NT2/D1 (cell line): ENCODE data around the gene PODNL1.

Experiments used
- DNase-seq: peaks from one replicate; pipeline ENCODE4 v3.0.0-alpha.2; 2011; ENCODE audit warnings: low read depth, low spot score
- H3K27me3 ChIP-seq: 2 replicates; pipeline ENCODE4 v1.6.0; 2011; ENCODE audit warnings: mild to moderate bottlenecking; ENCODE audit not compliant: insufficient read length, insufficient read depth
- H3K36me3 ChIP-seq: 2 replicates; pipeline ENCODE4 v1.6.1; 2011; ENCODE audit warnings: mild to moderate bottlenecking, low read length, mixed read lengths; ENCODE audit not compliant: insufficient read depth, insufficient read length
- H3K4me1 ChIP-seq: 2 replicates; pipeline ENCODE4 v1.5.1; 2011; ENCODE audit not compliant: insufficient read depth, insufficient read length
- H3K4me3 ChIP-seq: 2 replicates; pipeline ENCODE4 v1.5.1; 2011; ENCODE audit warnings: low read depth; ENCODE audit not compliant: insufficient read length
- H3K9ac ChIP-seq: 2 replicates; pipeline ENCODE4 v1.6.0; 2011; ENCODE audit warnings: low read depth; ENCODE audit not compliant: insufficient read length
- H3K9me3 ChIP-seq: 2 replicates; pipeline ENCODE4 v1.5.1; 2011; ENCODE audit warnings: mild to moderate bottlenecking, low read length; ENCODE audit not compliant: insufficient read depth
- SUZ12 ChIP-seq: IDR thresholded peaks from 2 replicates; pipeline ENCODE4 v1.6.1; 2011; ENCODE audit not compliant: insufficient read length, insufficient read depth; ENCODE audit errors: extremely low read depth
- YY1 ChIP-seq: IDR thresholded peaks from 2 replicates; pipeline ENCODE4 v1.6.1; 2011; ENCODE audit not compliant: insufficient read length, insufficient read depth
- ZNF274 ChIP-seq: IDR thresholded peaks from 2 replicates; pipeline ENCODE4 v1.6.1; 2011; ENCODE audit warnings: mild to moderate bottlenecking, low read depth, low read length

Gene PODNL1

GRCh38 chr19:13983213-13983889, 45.1 kb upstream of the PODNL1 start:
- peaks cover 48% of the 10 kb centered on the region for H3K4me1 ChIP-seq
- DNase-seq = no peak

GRCh38 chr19:13982773-13983172, 44.6 kb upstream of the PODNL1 start:
- DNase-seq = no peak
- H3K9me3 ChIP-seq = no peaks in the 10 kb centered on the region
- H3K9ac ChIP-seq = no peak overlapping the region
- peaks cover 29% of the 10 kb centered on the region for H3K36me3 ChIP-seq
- H3K4me3 ChIP-seq = no peak overlapping the region
- TF ChIP-seq ZNF274 (no peak), SUZ12 (no peak), YY1 (no peak)
- H3K4me1 ChIP-seq = peaks cover 52% of the 10 kb centered on the region
- no peaks in the 10 kb centered on the region for H3K27me3 ChIP-seq

More at GRCh38 chr19:13983213-13983889, 45.1 kb upstream of the PODNL1 start:
- Histone ChIP-seq H3K9ac (peak overlapping the region; percentile 51), H3K27me3 (no peaks in the 10 kb centered on the region), H3K36me3 (peaks cover 27% of the 10 kb centered on the region), H3K9me3 (no peaks in the 10 kb centered on the region), H3K4me3 (no peak overlapping the region)
- TF ChIP-seq ZNF274 = no peak
- TF ChIP-seq YY1 = no peak
- no peak for TF ChIP-seq SUZ12

- TF ChIP-seq SUZ12 (no peak), ZNF274 (no peak), YY1 (no peak)
- H3K36me3 ChIP-seq = peaks cover 31% of the 10 kb centered on the region
- H3K9ac ChIP-seq = no peak overlapping the region
- H3K4me3 ChIP-seq = no peak overlapping the region
- no peaks in the 10 kb centered on the region for H3K27me3 ChIP-seq
- H3K9me3 ChIP-seq = no peaks in the 10 kb centered on the region
- no peak for DNase-seq
- H3K4me1 ChIP-seq = peaks cover 47% of the 10 kb centered on the region
These were observed 43.8 kb upstream of the PODNL1 start for GRCh38 chr19:13981988-13982501.

GRCh38 chr19:13981467-13981866, 43.2 kb upstream of the PODNL1 start:
- TF ChIP-seq YY1 = no peak
- TF ChIP-seq SUZ12 = no peak
- TF ChIP-seq ZNF274 = no peak
- H3K9ac ChIP-seq = no peak overlapping the region
- H3K9me3 ChIP-seq = no peaks in the 10 kb centered on the region
- no peaks in the 10 kb centered on the region for H3K27me3 ChIP-seq
- no peak for DNase-seq
- peaks cover 41% of the 10 kb centered on the region for H3K4me1 ChIP-seq
- no peak overlapping the region for H3K4me3 ChIP-seq
- H3K36me3 ChIP-seq = peaks cover 34% of the 10 kb centered on the region

- H3K4me1 ChIP-seq = peaks cover 38% of the 10 kb centered on the region
- no peak for TF ChIP-seq YY1
- H3K27me3 ChIP-seq = no peaks in the 10 kb centered on the region
- H3K4me3 ChIP-seq = no peak overlapping the region
- no peak for DNase-seq
- peak overlapping the region; percentile 44 for H3K9ac ChIP-seq
- H3K9me3 ChIP-seq = no peaks in the 10 kb centered on the region
- H3K36me3 ChIP-seq = peaks cover 38% of the 10 kb centered on the region
These were observed 42.8 kb upstream of the PODNL1 start for GRCh38 chr19:13981021-13981420.

- H3K4me1 ChIP-seq = peaks cover 31% of the 10 kb centered on the region
- H3K27me3 ChIP-seq = no peaks in the 10 kb centered on the region
- H3K9ac ChIP-seq = peak overlapping the region; percentile 47
- peaks cover 45% of the 10 kb centered on the region for H3K36me3 ChIP-seq
- no peak for TF ChIP-seq YY1
- no peak for TF ChIP-seq SUZ12
- no peak for TF ChIP-seq ZNF274
- H3K4me3 ChIP-seq = no peak overlapping the region
- H3K9me3 ChIP-seq = no peaks in the 10 kb centered on the region
- no peak for DNase-seq
These were observed 42.1 kb upstream of the PODNL1 start for GRCh38 chr19:13980340-13980739.

GRCh38 chr19:13979686-13980085, 41.5 kb upstream of the PODNL1 start:
- H3K27me3 ChIP-seq = no peaks in the 10 kb centered on the region
- H3K36me3 ChIP-seq = peaks cover 46% of the 10 kb centered on the region
- no peaks in the 10 kb centered on the region for H3K9me3 ChIP-seq
- peaks cover 31% of the 10 kb centered on the region for H3K4me1 ChIP-seq
- TF ChIP-seq SUZ12 = no peak
- no peak for TF ChIP-seq YY1
- TF ChIP-seq ZNF274 = no peak
- H3K9ac ChIP-seq = peak overlapping the region; percentile 74
- no peak for DNase-seq
- H3K4me3 ChIP-seq = peak overlapping the region; percentile 52

- H3K4me3 ChIP-seq = peak overlapping the region; percentile 52
These were observed 41.0 kb upstream of the PODNL1 start for GRCh38 chr19:13979244-13979615.

More at GRCh38 chr19:13979244-13979615, 41.0 kb upstream of the PODNL1 start:
- Histone ChIP-seq H3K9ac (peak overlapping the region; percentile 74), H3K36me3 (peaks cover 49% of the 10 kb centered on the region), H3K4me1 (peaks cover 30% of the 10 kb centered on the region), H3K9me3 (no peaks in the 10 kb centered on the region), H3K27me3 (no peaks in the 10 kb centered on the region)
- no peak for DNase-seq
- TF ChIP-seq SUZ12 (no peak), ZNF274 (no peak), YY1 (no peak)
